NK-92 (cell line): ENCODE measurements around the gene ARRB1.
"Not testable (repeated sequence)": the region's sequence is repeated elsewhere in the genome, so short reads cannot be mapped to it uniquely, and the experiment has no call there.

Experiments
- DNase-seq: peaks from one replicate; lab custom pipeline; 2025; ENCODE audit not compliant: unreplicated experiment; lab: John Stamatoyannopoulos, UW

ARRB1 gene

GRCh38 chr11:75351541-75351790 is at the start of gene ARRB1:
ARRB1 (minus strand) TSS chr11:75351661; CDS start chr11:75351607, 54 bp downstream.
- no peak for DNase-seq

DNA sequence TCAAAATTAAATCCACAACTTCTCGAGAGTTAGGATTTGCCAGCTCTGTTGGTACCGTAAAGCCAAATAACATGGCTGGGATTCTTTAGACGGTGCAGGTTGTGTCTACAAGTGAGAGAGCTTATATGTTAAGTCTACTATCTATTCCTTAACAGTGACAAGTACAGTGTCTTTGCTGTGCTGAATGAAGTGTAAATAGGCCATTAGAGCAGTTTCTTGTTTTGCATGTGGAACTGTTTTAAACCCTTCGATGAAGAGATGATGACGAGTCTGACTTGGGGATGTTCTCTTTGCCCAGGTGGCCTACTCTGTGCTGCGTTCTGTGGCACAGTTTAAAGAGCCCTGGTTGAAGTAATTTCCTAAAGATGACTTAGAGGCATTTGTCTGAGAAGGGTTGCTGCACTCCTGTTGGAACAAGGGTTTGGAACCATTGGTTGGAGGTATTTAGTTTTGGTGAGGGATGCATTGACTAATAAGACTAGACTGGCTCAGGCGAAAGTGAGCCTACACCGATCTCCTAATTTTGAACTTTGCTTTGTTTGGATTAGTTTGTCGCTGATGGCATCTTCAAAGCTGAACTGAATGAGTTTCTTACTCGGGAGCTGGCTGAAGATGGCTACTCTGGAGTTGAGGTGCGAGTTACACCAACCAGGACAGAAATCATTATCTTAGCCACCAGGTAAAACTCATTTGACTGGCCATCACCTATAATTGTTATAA is 48.8 kb upstream of the ARRB1 start:
- no peak for DNase-seq

DNA sequence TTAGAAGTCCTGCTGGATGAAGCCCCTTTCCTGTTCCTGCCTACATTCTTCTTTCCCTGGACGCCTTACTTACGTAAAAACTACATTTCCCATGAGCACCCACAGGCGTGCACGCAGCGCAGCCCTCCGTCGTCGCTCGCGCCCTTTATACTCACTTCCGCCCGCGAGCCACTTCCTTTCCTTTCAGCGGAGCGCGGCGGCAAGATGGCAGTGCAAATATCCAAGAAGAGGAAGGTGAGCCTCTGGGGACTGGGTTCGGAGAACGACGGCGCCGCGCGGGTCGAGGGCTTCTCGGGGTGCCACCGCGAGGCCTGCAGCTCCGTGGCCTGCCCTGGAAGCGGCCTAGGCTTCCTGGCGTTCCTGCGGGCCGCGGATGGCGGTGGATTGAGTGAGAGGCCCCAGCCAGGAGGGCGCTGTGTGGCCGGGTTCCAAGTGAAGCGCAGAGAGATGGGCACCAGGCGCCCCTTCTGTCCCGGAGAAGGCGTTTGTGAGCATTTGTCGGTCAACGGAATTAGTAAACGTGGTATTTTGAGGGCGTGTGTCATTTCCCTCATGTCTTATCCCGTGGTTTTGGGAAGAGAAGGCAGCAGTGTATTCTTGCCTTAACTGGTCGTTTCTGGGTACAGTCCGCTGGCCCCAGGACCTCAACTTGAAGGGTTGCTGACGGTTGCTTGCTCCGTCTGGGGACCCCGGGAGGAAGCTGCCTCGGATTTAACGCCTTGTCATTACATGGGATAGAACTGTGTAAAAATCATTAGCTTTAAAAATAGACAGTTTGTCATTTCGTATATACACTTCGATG is 48.1 kb upstream of the ARRB1 start, which contains the start of gene RPS3:
TSS of gene RPS3 (plus strand) at position 175 of the 802 bp plus-strand sequence. CDS start at position 205, 30 bp downstream.
- no peak for DNase-seq

- no peak for DNase-seq
Observed at GRCh38 chr11:75398906-75399305, 47.4 kb upstream of the ARRB1 start.

DNA sequence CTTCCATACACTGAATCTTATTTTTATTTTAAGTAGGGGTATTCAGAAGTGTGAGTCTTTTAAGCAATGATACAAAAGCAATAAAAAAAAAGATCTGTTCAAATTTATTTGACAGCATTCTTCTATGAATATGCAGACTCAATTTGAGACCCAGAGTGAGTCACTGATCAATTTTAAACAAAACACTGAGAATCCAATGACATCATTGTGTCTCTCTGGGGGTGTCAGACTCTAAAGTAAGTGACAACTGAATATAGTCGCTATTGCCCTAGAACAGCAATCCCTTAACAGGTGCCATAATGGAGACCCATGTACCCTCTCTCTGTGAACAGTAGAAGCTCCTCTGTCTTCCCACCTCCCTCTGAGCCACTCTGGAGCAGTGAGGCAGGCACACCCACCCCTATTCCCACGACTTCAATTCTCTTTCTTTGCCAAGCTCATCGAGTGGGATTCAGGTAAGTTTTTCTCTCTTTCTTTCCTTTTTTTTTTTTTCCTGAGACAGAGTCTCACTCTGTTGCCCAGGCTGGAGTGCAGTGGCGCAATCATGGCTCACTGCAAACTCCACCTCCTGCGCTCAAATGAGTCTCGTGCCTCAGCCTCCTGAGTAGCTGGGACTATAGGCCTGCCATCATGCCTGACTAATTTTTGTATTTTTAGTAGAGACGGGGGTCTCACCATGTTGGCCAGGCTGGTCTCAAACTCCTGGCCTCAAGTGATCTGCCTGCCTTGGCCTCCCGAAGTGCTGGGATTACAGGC is 42.8 kb upstream of the ARRB1 start:
- DNase-seq: no peak

GRCh38 chr11:75389925-75390324 is 38.5 kb upstream of the ARRB1 start:
- DNase-seq: no peak

DNA sequence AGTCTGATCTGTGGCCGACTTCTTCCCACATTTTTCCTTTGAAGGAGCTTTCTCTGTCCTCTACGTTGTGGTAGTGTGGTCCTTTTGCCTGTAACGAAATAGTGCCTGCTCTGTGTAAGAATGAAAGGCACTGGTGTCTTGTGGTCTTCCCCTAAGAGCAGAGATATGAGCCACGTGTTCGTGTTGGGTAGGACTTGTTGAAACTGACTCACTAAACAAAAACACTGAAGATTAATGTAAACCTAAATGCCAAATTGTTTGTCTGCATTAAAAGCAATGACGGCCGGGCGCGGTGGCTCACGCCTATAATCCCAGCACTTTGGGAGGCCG is 37.8 kb upstream of the ARRB1 start:
- no peak for DNase-seq

GRCh38 chr11:75388386-75389275 is 37.2 kb upstream of the ARRB1 start:
- no peak for DNase-seq

DNA sequence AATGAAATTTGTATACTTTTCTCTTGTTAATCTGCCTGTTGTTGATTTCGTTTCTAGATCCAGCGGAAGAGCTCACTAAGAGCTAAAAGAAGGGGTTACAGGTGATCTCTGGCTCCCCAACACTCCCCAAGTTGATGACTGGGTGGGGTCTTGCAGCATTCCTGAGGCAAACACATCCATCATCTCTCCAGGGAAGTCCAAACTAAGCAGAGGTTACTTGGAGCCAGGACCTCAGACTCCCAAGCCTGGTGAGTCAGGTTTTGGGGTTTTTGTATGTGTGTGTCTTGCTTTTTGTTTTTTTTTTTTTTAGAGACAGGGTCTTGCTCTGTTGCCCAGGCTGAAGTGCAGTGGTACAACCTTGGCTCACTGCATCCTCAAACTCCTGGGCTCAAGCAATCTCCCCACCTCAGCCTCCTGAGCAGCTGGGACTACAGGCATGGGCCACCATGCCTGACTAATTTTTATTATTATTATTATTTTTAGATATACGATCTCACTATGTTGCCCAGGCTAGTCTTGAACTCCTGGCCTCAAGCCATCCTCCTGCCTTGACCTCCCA is 36.4 kb upstream of the ARRB1 start:
- DNase-seq: no peak

DNA sequence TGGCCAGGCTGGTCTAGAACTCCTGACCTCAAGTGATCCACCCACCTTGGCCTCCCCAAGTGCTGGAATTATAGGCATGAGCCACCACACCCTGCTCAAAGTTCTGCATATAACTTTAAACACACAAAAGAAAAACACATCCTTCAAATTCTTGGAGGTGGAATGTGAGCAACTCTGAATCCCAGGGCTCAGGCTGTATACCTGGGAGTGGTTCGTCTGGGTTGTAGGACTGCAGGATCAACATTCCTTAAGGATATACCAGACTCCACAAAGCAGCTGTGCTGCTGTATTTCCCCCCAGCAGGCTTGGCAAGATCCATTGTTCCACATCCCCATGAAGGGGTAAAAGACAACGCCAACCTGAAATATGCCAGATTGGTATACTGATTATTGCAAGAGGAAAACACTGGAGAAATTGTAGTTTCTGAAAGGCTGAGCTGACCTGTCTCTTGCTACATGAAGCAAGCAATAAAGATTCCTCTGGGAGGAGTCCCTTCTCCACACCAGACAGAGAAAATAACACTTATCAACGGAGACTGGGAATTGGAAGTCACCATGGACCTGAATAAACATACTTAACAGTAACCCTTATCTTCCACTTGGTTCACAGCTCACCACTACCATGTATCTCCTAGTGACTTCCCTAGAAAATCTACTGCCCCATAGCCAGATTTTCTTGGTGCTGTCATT is 35.6 kb upstream of the ARRB1 start:
- no peak for DNase-seq

DNA sequence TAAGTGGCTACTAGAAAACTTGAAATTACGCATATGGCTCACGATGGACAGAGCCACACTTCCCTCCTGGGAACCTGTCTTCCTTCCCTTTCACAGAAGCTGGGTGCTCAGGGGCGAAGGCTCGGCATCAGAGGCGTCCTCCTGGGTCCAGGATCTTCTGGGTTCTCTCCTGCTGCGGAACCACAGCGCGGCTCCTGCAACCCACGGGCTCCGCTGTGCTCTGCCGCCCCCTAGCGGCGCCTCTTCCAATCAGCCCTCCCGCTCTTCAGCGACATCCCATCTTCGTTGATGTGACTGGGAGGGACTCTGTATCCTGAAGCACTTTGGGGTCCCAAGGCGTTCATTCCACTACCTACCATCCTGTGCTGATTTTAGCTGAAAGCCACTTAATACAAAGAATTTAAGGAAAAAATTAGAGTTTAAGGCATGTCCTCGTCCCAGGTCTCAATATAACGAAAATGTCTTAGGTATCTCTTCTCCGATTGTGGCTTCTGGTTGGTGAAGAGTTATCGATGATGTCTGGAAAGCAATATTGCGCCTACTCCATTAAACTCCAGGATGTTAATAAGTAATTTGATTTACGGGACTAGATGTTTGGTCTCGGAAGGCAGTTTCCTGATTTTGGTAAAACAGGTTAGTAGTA is 33.1 kb upstream of the ARRB1 start:
- DNase-seq: no peak

- no peak for DNase-seq
Observed at GRCh38 chr11:75383246-75383645, 31.8 kb upstream of the ARRB1 start.

DNA sequence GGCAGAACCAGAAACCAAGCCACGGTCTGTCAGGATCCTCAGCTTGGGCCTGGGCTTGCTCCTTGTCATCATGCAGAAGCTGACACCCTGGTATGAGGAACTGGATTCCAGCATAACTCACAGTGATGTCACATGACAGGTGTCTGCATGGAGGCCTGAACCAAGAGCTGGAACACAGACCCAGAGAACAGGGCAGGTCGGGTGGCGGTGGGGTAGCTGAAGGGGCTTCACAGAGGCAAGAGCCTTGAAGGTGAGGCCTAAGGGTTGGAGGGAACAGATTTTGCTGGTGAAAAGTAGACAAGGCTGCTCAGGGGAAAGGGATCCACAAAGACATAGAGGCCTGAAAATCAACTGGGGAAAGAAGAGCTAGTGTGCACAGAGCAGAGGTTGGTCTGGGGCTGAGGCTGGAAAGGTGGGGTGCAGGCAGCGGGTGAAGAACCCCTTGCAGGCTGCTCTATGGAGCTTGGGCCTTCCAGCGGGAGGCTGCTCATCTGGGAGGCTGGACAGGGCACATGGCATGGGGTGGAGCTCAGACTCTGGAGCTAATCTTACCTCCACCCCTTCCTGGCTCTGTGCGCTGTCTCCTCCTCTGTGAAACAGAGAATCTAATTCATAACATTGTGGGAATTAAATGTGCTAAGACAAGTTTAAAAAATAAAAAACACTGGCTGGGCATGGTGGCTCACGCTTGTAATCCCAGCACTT is 29.4 kb upstream of the ARRB1 start:
- DNase-seq: no peak

DNA sequence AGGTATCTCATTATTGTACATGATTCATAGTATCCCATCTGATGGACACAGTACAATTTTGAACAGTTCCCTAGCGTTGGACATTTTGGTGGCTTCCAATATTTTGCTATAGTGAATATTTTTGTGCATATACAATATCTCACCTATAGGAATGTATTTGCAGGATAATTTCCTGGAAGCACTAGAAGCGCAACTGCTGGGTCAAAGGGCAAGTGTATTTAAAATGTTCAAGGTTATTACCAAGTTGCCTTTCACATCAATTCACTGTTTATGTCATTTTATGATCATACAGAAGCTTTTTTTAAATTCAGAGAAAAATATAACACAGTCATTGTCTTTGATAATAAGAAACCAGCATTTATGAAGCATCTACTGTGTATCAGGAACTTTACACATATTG is 28.8 kb upstream of the ARRB1 start:
- DNase-seq: no peak

- DNase-seq: not testable (repeated sequence)
Observed at GRCh38 chr11:75378776-75379175, 27.3 kb upstream of the ARRB1 start.

- no peak for DNase-seq
Observed at GRCh38 chr11:75376175-75376574, 24.7 kb upstream of the ARRB1 start.

GRCh38 chr11:75375626-75376025 is 24.2 kb upstream of the ARRB1 start:
- no peak for DNase-seq

GRCh38 chr11:75374646-75375045 is 23.2 kb upstream of the ARRB1 start:
- DNase-seq: no peak

- no peak for DNase-seq
Observed at GRCh38 chr11:75373201-75373600, 21.7 kb upstream of the ARRB1 start.
